ENCODE data around the gene SND1.

DNA sequence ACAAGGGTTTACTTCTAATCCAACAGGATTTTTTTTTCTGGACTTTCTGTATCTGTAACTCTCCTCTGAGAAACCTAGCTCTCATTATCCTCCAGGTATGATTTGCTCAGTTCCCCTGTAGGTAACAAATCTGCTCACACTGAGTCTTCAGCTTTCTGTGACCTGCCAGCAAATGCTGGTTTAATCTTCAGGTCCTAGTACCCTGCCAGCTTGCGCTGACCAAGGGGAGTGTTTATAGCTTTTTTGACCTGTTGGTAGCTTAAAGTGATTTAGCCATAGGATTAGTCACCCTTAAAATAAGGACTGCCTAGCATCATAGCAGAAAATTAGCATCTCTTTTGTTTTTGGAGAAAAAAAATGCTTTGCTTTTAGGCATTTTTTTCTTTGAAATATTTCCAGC is 22.4 kb downstream of the SND1 start:
- TF ChIP-seq, protein P1, sequence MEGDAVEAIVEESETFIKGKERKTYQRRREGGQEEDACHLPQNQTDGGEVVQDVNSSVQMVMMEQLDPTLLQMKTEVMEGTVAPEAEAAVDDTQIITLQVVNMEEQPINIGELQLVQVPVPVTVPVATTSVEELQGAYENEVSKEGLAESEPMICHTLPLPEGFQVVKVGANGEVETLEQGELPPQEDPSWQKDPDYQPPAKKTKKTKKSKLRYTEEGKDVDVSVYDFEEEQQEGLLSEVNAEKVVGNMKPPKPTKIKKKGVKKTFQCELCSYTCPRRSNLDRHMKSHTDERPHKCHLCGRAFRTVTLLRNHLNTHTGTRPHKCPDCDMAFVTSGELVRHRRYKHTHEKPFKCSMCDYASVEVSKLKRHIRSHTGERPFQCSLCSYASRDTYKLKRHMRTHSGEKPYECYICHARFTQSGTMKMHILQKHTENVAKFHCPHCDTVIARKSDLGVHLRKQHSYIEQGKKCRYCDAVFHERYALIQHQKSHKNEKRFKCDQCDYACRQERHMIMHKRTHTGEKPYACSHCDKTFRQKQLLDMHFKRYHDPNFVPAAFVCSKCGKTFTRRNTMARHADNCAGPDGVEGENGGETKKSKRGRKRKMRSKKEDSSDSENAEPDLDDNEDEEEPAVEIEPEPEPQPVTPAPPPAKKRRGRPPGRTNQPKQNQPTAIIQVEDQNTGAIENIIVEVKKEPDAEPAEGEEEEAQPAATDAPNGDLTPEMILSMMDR (IDR thresholded peaks at IDR 0.05; ENCODE audit: insufficient read depth, low read length, poor library complexity, severe bottlenecking): no peak
- TF ChIP-seq EZH2phosphoT487 (conservative IDR thresholded peaks at IDR 0.05; ENCODE audit: low read length): no peak

Measured in SU-DHL-6 (cell line).